Esophagus muscularis mucosa (tissue), 4 donors: Measurements from ENCODE around the gene NLRC3. TPM values are rescaled to one million over a fixed set of nuclear protein-coding genes. Genes with fewer than 3 reads are reported as not detected.
A peak's percentile ranks its signal among the peaks of the same experiment; 100 is the strongest.
"Not testable (repeated sequence)": the region's sequence is repeated elsewhere in the genome, so short reads cannot be mapped to it uniquely, and the experiment has no call there.

Experiments used
- DNase-seq: peaks from one replicate; pipeline ENCODE4 v3.0.0-alpha.2; 2017; ENCODE audit errors: extremely low spot score
- H3K27ac ChIP-seq, 4 donors: fragments of 200-600 bp; sonication (generic); replicated peaks in 1 of 4; 1 replicate in 3 of 4; 2 replicates in 1 of 4; pipeline ENCODE4 v1.5.1; 2016 to 2019; ENCODE audit warnings: mild to moderate bottlenecking in 1 of 4
- H3K27me3 ChIP-seq, 4 donors: fragments of 200-600 bp; sonication (generic); one replicate each; pipeline versions ENCODE4 v1.5.1 to v1.6.0; 2016 to 2019
- H3K36me3 ChIP-seq, 4 donors: fragments of 200-600 bp; sonication (generic); one replicate each; pipeline ENCODE4 v1.5.1; 2016 to 2019
- H3K4me1 ChIP-seq, 4 donors: fragments of 200-600 bp; sonication (generic); one replicate each; pipeline ENCODE4 v1.5.1; 2016 to 2019
- H3K4me3 ChIP-seq, 4 donors: fragments of 200-600 bp; sonication (generic); 1 replicate in 2 of 4; 2 replicates in 2 of 4; pipeline ENCODE4 v1.5.1; 2016 to 2019; ENCODE audit warnings: mild to moderate bottlenecking in 4 of 4, moderate library complexity in 1 of 4
- H3K9me3 ChIP-seq, 4 donors: fragments of 200-600 bp; sonication (generic); 1 replicate in 3 of 4; 2 replicates in 1 of 4; pipeline ENCODE4 v1.5.1; 2016 to 2019
- EP300 ChIP-seq: sonication (generic); formaldehyde crosslinking; IDR thresholded peaks from one replicate; pipeline ENCODE4 v1.6.1; 2017; ENCODE audit warnings: antibody characterized with exemption
- POLR2A ChIP-seq: fragments of 450-650 bp; IDR thresholded peaks from one replicate; pipeline ENCODE4 v1.6.1; 2017; ENCODE audit warnings: antibody characterized with exemption, moderate library complexity, mild to moderate bottlenecking, low read depth
- POLR2AphosphoS5 ChIP-seq, 2 donors: sonication (generic); formaldehyde crosslinking; IDR thresholded peaks; one replicate each; pipeline ENCODE4 v1.6.1; 2017; ENCODE audit warnings: antibody characterized with exemption in 2 of 2
- WGBS: methylation state at CpG from one replicate; pipeline ENCODE4 v1.1.5; 2018; 5-methylcytosine and 5-hydroxymethylcytosine counted together
- intact Hi-C: fragments of 100-400 bp; cut with DNase I; formaldehyde crosslinking; loops from one replicate; pipeline ENCODE4 v1.15.1; 2023
- total RNA-seq, 4 donors: library from RNA; depleted of rRNA; stranded (reverse); fragments of >200 nt; gene quantifications; one replicate each; pipeline versions ENCODE4 v1.1.0 to v1.2.1, GENCODE V29; 2016
- TF ChIP-seq, protein P1 (sequence below), 3 experiments: fragments of 200-600 bp in 2 of 3; fragments of 450-650 bp in 1 of 3; sonication (generic) in 2 of 3; IDR thresholded peaks; one replicate each; pipeline ENCODE4 v1.5.1; 2017 to 2019; ENCODE audit warnings: antibody characterized with exemption in 3 of 3, mild to moderate bottlenecking in 2 of 3, moderate library complexity in 1 of 3

Gene NLRC3
- total RNA-seq, 4 donors from 2014 or later: 0.57 to 2.5 (median 0.95) TPM

GRCh38 chr16:3609895-3610697 lies 32.9 kb upstream of the NLRC3 start:
- TF ChIP-seq, protein P1, sequence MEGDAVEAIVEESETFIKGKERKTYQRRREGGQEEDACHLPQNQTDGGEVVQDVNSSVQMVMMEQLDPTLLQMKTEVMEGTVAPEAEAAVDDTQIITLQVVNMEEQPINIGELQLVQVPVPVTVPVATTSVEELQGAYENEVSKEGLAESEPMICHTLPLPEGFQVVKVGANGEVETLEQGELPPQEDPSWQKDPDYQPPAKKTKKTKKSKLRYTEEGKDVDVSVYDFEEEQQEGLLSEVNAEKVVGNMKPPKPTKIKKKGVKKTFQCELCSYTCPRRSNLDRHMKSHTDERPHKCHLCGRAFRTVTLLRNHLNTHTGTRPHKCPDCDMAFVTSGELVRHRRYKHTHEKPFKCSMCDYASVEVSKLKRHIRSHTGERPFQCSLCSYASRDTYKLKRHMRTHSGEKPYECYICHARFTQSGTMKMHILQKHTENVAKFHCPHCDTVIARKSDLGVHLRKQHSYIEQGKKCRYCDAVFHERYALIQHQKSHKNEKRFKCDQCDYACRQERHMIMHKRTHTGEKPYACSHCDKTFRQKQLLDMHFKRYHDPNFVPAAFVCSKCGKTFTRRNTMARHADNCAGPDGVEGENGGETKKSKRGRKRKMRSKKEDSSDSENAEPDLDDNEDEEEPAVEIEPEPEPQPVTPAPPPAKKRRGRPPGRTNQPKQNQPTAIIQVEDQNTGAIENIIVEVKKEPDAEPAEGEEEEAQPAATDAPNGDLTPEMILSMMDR (IDR thresholded peaks at IDR 0.05): no peak
- TF ChIP-seq POLR2A (no peak), EP300 (no peak), POLR2AphosphoS5 (IDR thresholded peaks at IDR 0.05) (no peak)
- Histone ChIP-seq H3K27me3 (no peaks in the 10 kb centered on the region), H3K27ac (no peak overlapping the region), H3K4me3 (peak overlapping the region; percentile 74 to 98 (median 88)), H3K36me3 (peaks cover 0 to 14% (median 9%) of the 10 kb centered on the region in 4 donors), H3K9me3 (no peaks in the 10 kb centered on the region), H3K4me1 (peaks cover 18 to 31% (median 26%) of the 10 kb centered on the region in 4 donors)
- 72% methylated on average over 14 of the region's 14 CpGs for WGBS
- DNase-seq: no peak
- intact Hi-C loops: no loop called here

DNA sequence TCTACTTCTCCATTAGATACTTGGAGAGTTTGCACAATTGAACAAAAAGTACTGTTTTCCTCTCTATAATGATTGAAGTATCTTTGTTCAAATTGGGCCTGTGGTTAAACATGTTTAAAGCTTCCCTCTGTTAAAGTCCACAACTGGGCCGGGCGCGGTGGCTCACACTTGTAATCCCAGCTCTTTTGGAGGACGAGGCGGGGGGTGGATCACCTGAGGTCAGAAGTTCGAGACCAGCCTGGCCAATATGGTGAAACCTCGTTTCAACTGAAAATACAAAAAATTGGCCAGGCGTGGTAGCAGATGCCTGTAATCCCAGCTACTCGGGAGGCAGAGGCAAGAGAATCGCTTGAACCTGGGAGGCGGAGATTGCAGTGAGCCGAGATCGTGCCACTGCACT lies 31.8 kb upstream of the NLRC3 start:
- DNase-seq, H3K27me3 ChIP-seq, intact Hi-C loops, H3K27ac ChIP-seq, H3K4me3 ChIP-seq, H3K9me3 ChIP-seq: not testable (repeated sequence)
- peaks cover 0 to 17% (median 11%) of the 10 kb centered on the region in 4 donors for H3K36me3 ChIP-seq
- WGBS: 96% methylated on average over 13 of the region's 13 CpGs
- H3K4me1 ChIP-seq: peaks cover 18 to 31% (median 26%) of the 10 kb centered on the region in 4 donors

GRCh38 chr16:3608069-3608468 lies 30.9 kb upstream of the NLRC3 start:
- H3K9me3 ChIP-seq: no peaks in the 10 kb centered on the region
- intact Hi-C loops: no loop called here
- H3K27me3 ChIP-seq: no peaks in the 10 kb centered on the region
- H3K4me1 ChIP-seq: peaks cover 18 to 26% (median 22%) of the 10 kb centered on the region in 4 donors
- no peak for DNase-seq
- peaks cover 0 to 26% (median 17%) of the 10 kb centered on the region in 4 donors for H3K36me3 ChIP-seq
- WGBS: 92% methylated on average over 4 of the region's 5 CpGs
- no peak overlapping the region for H3K4me3 ChIP-seq
- no peak overlapping the region for H3K27ac ChIP-seq
- TF ChIP-seq POLR2A: no peak

DNA sequence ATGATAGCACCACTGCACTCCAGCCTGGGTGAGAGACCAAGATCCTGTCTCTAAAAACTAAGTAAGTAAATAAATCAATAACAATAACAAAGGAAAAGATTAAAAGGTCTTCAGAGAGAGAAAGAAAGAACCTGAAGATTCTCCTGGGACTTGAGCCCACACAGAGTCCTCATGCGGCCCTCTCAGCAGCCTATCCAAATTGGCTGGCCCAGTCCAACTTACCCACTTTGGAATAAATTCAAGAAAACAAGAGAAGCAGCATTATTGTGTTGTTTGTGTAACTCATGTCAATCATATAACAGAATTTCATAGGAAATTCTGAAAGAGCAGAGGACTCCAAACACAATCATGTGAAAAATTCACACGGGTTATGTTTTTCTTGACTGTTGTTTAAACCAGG lies 30.4 kb upstream of the NLRC3 start:
- WGBS: 71% methylated on average over 2 of the region's 2 CpGs
- TF ChIP-seq, protein P1 (IDR thresholded peaks at IDR 0.05): no peak
- TF ChIP-seq POLR2AphosphoS5 (IDR thresholded peaks at IDR 0.05): no peak
- TF ChIP-seq EP300: no peak
- TF ChIP-seq POLR2A: no peak
- intact Hi-C loops: no loop called here

DNA sequence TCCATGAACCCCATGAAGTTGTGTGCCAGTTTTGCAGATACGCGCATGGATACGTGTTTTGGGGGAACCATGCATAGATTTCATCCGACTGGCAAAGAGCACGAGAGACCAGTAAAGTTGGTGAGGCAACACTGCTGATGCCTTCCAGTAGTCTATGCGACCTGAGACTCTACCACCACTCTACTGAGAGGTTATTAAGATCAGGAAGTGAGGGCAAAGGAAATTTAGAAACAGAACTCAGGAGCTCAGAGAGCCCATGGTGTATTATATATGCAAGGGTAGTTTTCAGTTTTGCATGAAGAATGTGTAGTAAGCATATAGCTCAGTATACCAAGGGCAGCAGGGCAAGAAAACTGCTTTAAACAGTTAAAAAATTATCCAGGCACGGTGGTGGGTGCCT lies 30.0 kb upstream of the NLRC3 start:
- Histone ChIP-seq H3K27me3 (no peaks in the 10 kb centered on the region), H3K4me3 (no peak overlapping the region), H3K36me3 (peaks cover 0 to 35% (median 26%) of the 10 kb centered on the region in 4 donors), H3K27ac (no peak overlapping the region), H3K4me1 (peaks cover 10 to 17% (median 13%) of the 10 kb centered on the region in 4 donors), H3K9me3 (no peaks in the 10 kb centered on the region)
- 94% methylated on average over 7 of the region's 7 CpGs for WGBS
- no peak for TF ChIP-seq EP300
- TF ChIP-seq, protein P1 (IDR thresholded peaks at IDR 0.05): no peak
- TF ChIP-seq POLR2A: no peak
- no peak for TF ChIP-seq POLR2AphosphoS5 (IDR thresholded peaks at IDR 0.05)
- no peak for DNase-seq
- intact Hi-C loops: no loop called here

More for the DNA sequence above, 30.4 kb upstream of the NLRC3 start:
- Histone ChIP-seq H3K27me3 (no peaks in the 10 kb centered on the region), H3K36me3 (peaks cover 0 to 30% (median 21%) of the 10 kb centered on the region in 4 donors), H3K27ac (no peak overlapping the region), H3K4me1 (peaks cover 14 to 22% (median 18%) of the 10 kb centered on the region in 4 donors), H3K9me3 (no peaks in the 10 kb centered on the region), H3K4me3 (no peak overlapping the region)
- no peak for DNase-seq
